Measurements from ENCODE around the gene SSR3. TPM values are rescaled to one million over a fixed set of nuclear protein-coding genes. Genes with fewer than 3 reads are reported as not detected.

SSR3 gene
- total and polyA plus RNA-seq, 2 donors (not counting 1 experiment from before 2014, with no cell fraction given) = 159 to 355 TPM

DNA sequence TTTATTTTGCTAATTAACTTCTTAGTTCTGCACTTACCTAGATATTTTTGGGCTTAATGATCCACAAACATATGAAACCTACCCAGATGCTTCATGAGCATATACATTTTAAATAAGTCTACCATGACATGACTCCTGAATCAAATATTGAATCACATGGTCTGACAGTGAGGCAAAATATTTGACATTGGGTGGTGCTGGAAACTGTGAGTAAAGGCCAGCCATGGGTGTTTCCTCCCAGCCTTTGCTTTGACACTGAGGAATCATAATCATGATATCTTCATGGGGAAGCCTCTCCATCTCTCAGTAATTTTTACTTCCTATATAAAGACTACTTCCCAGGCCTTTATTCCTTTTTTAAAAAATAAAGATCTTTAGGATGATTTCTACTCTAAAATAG is 22.8 kb upstream of the SSR3 start:
- H3K4me3 ChIP-seq (replicated peaks in 1 of 4; ENCODE audit: control extremely low read depth in 1 of 4, insufficient read depth in 1 of 4, low read depth in 3 of 4, low read length in 4 of 4) = no peak overlapping the region
- no peaks in the 10 kb centered on the region for H3K27me3 ChIP-seq (ENCODE audit: control insufficient read depth, insufficient read depth, low read length)
- TF ChIP-seq EZH2 (IDR thresholded peaks at IDR 0.05; ENCODE audit: low read length, missing control alignments) (no peak), CTCF (conservative IDR thresholded peaks at IDR 0.05 in 1 of 2, IDR thresholded peaks at IDR 0.05 in 1 of 2; ENCODE audit: low read depth in 1 of 2, low read length in 2 of 2) (no peak)
- no peak overlapping the region for H2AFZ ChIP-seq (ENCODE audit: low read length)
- no peaks in the 10 kb centered on the region for H3K36me3 ChIP-seq (ENCODE audit: control insufficient read depth, insufficient read depth, low read length)
- no peak overlapping the region for H3K4me2 ChIP-seq (ENCODE audit: extremely low read depth, insufficient read depth, low read length)
- H3K9me3 ChIP-seq (ENCODE audit: control insufficient read depth, insufficient read depth, low read depth, low read length) = no peaks in the 10 kb centered on the region
- no peak overlapping the region for H3K27ac ChIP-seq (ENCODE audit: insufficient read depth, low read length)
- no peaks in the 10 kb centered on the region for H3K4me1 ChIP-seq (ENCODE audit: control insufficient read depth, extremely low read depth, insufficient read depth, low read length)
- no peaks in the 10 kb centered on the region for H4K20me1 ChIP-seq (ENCODE audit: control insufficient read depth, extremely low read depth, insufficient read depth, low read length)
- peak in 1 of 2 donors; percentile 12 for DNase-seq (ENCODE audit: low read depth in 2 of 2)
- H3K9ac ChIP-seq (ENCODE audit: insufficient read depth, low read length) = no peak overlapping the region
- no peaks in the 10 kb centered on the region for H3K79me2 ChIP-seq (ENCODE audit: control insufficient read depth, insufficient read depth, low read length)

DNA sequence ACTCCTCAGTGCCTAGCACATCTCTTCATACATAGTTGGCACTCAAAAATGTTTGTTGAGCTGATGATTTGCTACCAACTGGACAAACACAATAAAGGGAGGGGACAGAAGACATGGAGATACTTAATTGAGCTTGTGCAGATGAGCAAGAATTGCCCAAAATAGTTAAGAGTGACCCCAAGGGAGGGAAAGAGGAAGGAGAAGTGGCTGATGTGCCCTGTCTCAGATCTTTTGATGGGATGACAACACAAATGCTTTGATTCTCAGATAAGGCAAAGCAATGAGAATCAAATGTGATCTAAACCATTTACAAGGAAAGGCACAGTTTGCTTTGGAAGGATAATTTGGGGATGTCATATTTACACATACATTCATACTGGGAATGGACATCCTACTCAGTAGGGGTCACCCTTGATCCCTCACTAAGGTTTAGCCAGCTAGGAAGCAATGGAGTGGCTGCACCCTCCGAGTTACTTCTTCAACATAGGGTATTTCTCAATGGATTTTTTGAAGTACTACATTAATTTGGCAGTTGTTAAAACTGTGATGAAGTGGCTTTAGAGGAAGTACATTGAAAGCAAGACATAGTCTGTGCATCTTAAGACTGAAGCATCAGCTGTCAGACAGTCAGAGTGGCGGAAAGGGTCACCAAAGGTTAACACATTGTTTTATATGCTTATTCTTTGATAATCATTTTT is 21.9 kb upstream of the SSR3 start:
- Histone ChIP-seq H2AFZ (ENCODE audit: low read length) (no peak overlapping the region), H3K36me3 (ENCODE audit: control insufficient read depth, insufficient read depth, low read length) (no peaks in the 10 kb centered on the region), H3K9me3 (ENCODE audit: control insufficient read depth, insufficient read depth, low read depth, low read length) (no peaks in the 10 kb centered on the region), H3K79me2 (ENCODE audit: control insufficient read depth, insufficient read depth, low read length) (no peaks in the 10 kb centered on the region), H3K27ac (ENCODE audit: insufficient read depth, low read length) (no peak overlapping the region), H3K4me3 (replicated peaks in 1 of 4; ENCODE audit: control extremely low read depth in 1 of 4, insufficient read depth in 1 of 4, low read depth in 3 of 4, low read length in 4 of 4) (no peak overlapping the region), H3K9ac (ENCODE audit: insufficient read depth, low read length) (no peak overlapping the region), H3K27me3 (ENCODE audit: control insufficient read depth, insufficient read depth, low read length) (no peaks in the 10 kb centered on the region), H4K20me1 (ENCODE audit: control insufficient read depth, extremely low read depth, insufficient read depth, low read length) (no peaks in the 10 kb centered on the region), H3K4me1 (ENCODE audit: control insufficient read depth, extremely low read depth, insufficient read depth, low read length) (no peaks in the 10 kb centered on the region), H3K4me2 (ENCODE audit: extremely low read depth, insufficient read depth, low read length) (no peak overlapping the region)
- peak in 1 of 2 donors; percentile 16 for DNase-seq (ENCODE audit: low read depth in 2 of 2)
- no peak for TF ChIP-seq EZH2 (IDR thresholded peaks at IDR 0.05; ENCODE audit: low read length, missing control alignments)
- no peak for TF ChIP-seq CTCF (conservative IDR thresholded peaks at IDR 0.05 in 1 of 2, IDR thresholded peaks at IDR 0.05 in 1 of 2; ENCODE audit: low read depth in 1 of 2, low read length in 2 of 2)

DNA sequence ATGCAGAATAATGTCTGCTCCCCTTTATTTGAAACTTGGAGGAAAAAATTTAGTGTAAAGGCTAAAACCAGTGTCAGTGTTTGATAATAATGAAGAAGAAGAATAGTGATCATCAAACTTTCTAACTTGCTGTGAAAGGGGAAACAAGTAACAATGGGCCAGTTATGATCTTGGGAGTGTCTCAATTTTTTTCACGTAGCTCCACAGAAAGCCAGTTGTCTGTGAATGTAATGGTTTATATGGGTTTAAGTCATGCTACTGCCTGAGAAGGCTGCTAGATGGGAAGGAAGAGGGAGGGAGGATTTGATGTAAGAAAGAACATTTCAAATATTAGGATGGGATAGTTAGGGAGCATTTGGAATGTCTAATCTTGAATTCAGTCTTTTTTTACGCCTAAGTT is 21.1 kb upstream of the SSR3 start:
- no peaks in the 10 kb centered on the region for H3K27me3 ChIP-seq (ENCODE audit: control insufficient read depth, insufficient read depth, low read length)
- no peak overlapping the region for H3K4me2 ChIP-seq (ENCODE audit: extremely low read depth, insufficient read depth, low read length)
- H3K9ac ChIP-seq (ENCODE audit: insufficient read depth, low read length) = no peak overlapping the region
- TF ChIP-seq CTCF (conservative IDR thresholded peaks at IDR 0.05 in 1 of 2, IDR thresholded peaks at IDR 0.05 in 1 of 2; ENCODE audit: low read depth in 1 of 2, low read length in 2 of 2) (no peak), EZH2 (IDR thresholded peaks at IDR 0.05; ENCODE audit: low read length, missing control alignments) (no peak)
- no peak overlapping the region for H3K4me3 ChIP-seq (replicated peaks in 1 of 4; ENCODE audit: control extremely low read depth in 1 of 4, insufficient read depth in 1 of 4, low read depth in 3 of 4, low read length in 4 of 4)
- no peaks in the 10 kb centered on the region for H3K79me2 ChIP-seq (ENCODE audit: control insufficient read depth, insufficient read depth, low read length)
- no peaks in the 10 kb centered on the region for H3K36me3 ChIP-seq (ENCODE audit: control insufficient read depth, insufficient read depth, low read length)
- no peaks in the 10 kb centered on the region for H3K4me1 ChIP-seq (ENCODE audit: control insufficient read depth, extremely low read depth, insufficient read depth, low read length)
- no peaks in the 10 kb centered on the region for H4K20me1 ChIP-seq (ENCODE audit: control insufficient read depth, extremely low read depth, insufficient read depth, low read length)
- H3K9me3 ChIP-seq (ENCODE audit: control insufficient read depth, insufficient read depth, low read depth, low read length) = no peaks in the 10 kb centered on the region
- no peak overlapping the region for H2AFZ ChIP-seq (ENCODE audit: low read length)
- no peak for DNase-seq (ENCODE audit: low read depth in 2 of 2)
- no peak overlapping the region for H3K27ac ChIP-seq (ENCODE audit: insufficient read depth, low read length)
